Measurements from ENCODE around the gene HELZ.

- no peak for TF ChIP-seq ATF2 (tag by site-specific recombination; IDR thresholded peaks at IDR 0.05; ENCODE audit: low read depth)
- no peak for TF ChIP-seq ZNF24 (tag by site-specific recombination; IDR thresholded peaks at IDR 0.05)
- no peak for TF ChIP-seq CTCF (tag by site-specific recombination; IDR thresholded peaks at IDR 0.05)
- no peak for TF ChIP-seq ZNF768 (tag by site-specific recombination; IDR thresholded peaks at IDR 0.05)
- no peak for TF ChIP-seq YY1 (tag by site-specific recombination; IDR thresholded peaks at IDR 0.05)
- no peak for TF ChIP-seq ZNF354C (tag by site-specific recombination; IDR thresholded peaks at IDR 0.05; ENCODE audit: borderline replicate concordance, low read depth)
- TF ChIP-seq ZIC2 (tag by site-specific recombination; IDR thresholded peaks at IDR 0.05), result no peak
- no peak for TF ChIP-seq ZNF585B (tag by site-specific recombination; IDR thresholded peaks at IDR 0.05)
- TF ChIP-seq PBX3 (CRISPR knock-in tag; IDR thresholded peaks at IDR 0.05), result no peak
Observed at GRCh38 chr17:67080804-67081203, 164.2 kb downstream of the HELZ start.
